Measurements from ENCODE around the gene DNAH6. TPM values are rescaled to one million over a fixed set of nuclear protein-coding genes. Genes with fewer than 3 reads are reported as not detected.
"Not testable (repeated sequence)": the region's sequence is repeated elsewhere in the genome, so short reads cannot be mapped to it uniquely, and the experiment has no call there.

DNAH6 gene
- total RNA-seq, 1 experiment from 2014 or later = 0.12 TPM

DNA sequence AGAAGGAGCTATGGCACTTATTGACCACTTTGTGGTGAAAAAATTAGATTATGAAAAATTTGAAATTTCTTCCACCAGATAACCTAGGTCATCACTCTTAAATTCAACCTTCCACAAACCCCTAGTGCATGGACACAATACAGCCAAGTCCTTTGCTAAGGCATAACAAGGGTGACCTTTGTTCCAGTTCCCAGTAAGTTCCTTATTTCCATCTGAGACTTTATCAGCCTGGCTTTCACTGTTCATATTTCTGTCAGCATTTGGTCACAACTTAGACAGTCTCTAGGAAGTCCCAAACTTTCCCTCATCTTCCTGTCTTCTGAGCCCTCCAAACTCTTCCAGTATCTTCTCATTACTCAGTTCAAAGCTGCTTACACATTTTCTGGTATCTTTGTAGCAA is 232.0 kb downstream of the DNAH6 start:
- DNase-seq (ENCODE audit: low read depth) = no peak

DNA sequence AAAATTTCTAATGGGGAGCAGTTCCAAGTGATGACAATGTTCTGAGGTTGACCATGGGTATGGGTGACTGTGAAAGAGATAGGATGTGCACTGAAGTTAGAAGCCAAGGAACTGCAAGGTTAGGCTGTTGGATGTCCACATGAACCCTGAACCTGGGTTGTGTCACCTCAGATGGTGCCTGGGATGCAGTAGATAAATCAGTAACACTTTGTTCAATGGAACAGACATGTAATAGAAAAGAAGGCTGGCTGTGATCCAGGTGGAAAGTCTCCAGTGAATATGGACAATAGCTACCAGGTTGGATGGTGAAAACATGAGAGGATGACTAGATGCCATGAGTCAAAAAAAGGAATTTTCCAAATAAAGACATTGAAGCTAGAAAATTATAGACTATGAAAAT is 233.1 kb downstream of the DNAH6 start:
- DNase-seq (ENCODE audit: low read depth) = no peak

GRCh38 chr2:84755096-84755495 is 238.8 kb downstream of the DNAH6 start:
- DNase-seq (ENCODE audit: low read depth) = no peak

DNA sequence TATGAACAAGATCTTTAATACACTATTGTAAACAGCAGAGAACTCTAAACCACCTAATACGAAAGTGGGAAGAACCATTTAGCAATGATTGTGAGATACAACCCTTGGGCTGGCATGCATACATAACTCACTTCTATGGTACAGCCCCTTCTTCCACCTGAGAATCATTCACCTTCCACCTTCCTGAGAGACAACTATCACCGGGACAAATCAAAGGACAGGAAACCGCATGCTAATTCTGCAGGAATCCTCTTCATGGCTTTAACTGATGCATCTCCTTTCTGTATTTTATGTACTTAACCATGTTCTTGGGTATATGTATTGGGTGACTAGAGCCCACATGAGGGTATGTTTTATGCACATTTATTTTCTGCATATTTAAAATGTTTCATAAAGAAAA is 241.3 kb downstream of the DNAH6 start:
- no peak for DNase-seq (ENCODE audit: low read depth)

DNA sequence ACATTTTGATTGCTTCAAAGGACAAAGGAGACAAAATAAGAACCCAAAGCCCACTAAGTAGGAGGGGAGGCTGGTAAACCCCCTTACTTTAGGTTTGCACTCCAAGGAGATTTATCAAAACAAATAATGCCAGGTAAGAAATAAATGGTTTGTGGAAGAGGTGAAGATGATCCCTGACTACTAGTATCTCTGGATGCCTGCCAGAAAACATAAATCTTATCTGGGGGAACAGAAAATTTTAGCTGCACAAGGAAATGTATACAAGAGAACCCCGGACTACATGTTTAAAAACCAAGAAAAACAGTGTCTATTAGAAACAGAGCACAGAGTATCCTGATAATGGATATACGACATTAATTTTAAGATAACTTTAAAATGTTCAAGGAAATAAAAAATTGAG is 250.5 kb downstream of the DNAH6 start:
- no peak for DNase-seq (ENCODE audit: low read depth)

GRCh38 chr2:84768840-84769239 is 252.5 kb downstream of the DNAH6 start:
- DNase-seq (ENCODE audit: low read depth) = no peak

GRCh38 chr2:84770280-84770679 is 254.0 kb downstream of the DNAH6 start:
- no peak for DNase-seq (ENCODE audit: low read depth)

DNA sequence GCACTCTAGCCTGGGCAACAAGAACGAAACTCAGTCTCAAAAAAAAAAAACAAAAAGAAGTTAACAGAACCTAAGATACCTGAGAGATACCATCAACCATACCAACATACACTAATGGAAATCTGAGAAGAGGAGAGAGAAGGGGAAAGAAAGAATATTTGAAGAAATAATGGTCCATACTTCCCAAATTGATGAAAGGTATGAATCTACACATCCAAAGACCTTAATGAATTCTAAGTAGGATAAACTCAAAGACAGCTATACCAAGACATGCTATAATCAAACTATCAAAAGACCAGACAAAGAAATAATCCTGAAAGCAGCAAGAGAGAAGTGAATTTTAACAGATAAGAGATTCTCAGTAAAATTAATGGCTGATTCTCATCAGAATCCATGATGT is 255.0 kb downstream of the DNAH6 start:
- DNase-seq (ENCODE audit: low read depth) = no peak

GRCh38 chr2:84773562-84773961 is 257.3 kb downstream of the DNAH6 start:
- DNase-seq (ENCODE audit: low read depth) = not testable (repeated sequence)

- peak; percentile 63 for DNase-seq (ENCODE audit: low read depth)
Observed at GRCh38 chr2:84776011-84776410, 259.7 kb downstream of the DNAH6 start.

DNA sequence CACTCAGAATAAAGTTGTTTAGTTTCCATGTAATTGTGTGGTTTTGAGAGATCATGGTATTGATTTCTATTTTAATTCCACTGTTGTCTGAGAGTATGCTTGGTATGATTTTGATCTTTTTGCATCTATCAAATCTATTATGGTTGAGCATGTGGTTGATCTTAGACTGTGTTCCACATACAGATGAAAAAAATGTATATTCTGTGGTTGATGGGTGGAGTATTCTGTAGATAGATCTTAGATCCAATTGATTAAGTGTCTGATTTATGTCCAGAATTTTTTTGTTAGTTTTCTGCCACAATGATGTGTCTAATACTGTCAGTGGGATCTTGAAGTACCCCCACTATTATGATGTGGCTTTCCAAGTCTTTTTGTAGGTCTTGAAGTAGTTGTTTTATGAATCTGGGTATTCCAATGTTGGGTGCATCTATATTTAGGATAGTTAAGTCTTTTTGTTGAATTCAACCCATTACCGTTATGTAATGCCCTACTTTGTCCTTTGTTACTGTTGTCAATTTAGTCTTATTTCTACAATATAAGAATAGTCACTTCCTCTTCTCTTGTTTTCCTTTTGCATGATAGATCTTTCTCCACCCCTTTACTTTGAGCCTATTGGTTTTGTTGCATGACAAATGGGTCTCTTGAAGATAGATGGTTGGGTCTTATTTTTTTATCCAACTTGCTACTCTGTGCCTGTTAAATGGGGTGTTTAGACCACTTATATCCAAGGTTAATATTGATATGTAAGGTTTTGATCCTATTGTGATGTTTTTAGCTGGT is 262.8 kb downstream of the DNAH6 start:
- no peak for DNase-seq (ENCODE audit: low read depth)

- no peak for DNase-seq (ENCODE audit: low read depth)
Observed at GRCh38 chr2:84779781-84780180, 263.5 kb downstream of the DNAH6 start.

- peak; percentile 31 for DNase-seq (ENCODE audit: low read depth)
Observed at GRCh38 chr2:84781942-84782716, 265.8 kb downstream of the DNAH6 start.

- no peak for DNase-seq (ENCODE audit: low read depth)
Observed at GRCh38 chr2:84782717-84783442, 266.6 kb downstream of the DNAH6 start.

DNA sequence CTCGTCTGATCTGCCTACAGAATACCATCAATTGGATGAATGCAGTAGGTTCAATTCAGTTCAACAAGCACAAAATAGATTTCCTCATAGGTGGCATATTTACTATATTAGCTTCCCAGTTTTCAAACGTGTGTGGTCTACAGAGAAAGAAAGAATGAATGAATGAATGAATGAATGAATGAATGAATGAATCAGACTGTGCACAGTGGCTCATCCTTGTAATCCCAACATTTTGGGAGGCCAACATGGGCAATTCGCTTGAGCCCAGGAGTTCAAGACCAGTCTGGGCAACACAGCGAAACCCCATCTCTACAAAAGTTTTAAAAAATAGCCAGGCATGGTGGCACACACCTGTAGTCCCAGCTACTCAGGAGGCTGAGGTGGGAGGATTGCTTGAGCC is 269.7 kb downstream of the DNAH6 start:
- DNase-seq (ENCODE audit: low read depth) = no peak

DNA sequence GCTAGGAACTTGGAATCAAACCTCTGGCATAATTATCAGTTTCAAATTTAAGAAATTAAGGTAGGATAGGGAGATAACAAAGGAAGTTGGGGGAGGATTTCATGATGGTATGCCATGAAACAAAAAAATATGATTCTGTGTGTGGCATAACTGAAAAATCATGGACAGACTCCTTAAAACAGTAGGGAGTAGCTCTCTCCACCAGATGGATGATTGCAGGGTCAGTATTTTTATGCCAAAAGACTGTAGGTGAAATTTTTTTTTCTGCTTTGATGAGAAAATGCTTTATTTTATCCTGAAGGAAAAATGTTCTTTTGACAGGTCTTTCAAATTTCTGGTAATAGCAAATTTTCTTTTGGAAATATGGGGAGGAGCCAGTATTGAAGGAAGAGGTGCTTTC is 270.3 kb downstream of the DNAH6 start:
- no peak for DNase-seq (ENCODE audit: low read depth)

DNA sequence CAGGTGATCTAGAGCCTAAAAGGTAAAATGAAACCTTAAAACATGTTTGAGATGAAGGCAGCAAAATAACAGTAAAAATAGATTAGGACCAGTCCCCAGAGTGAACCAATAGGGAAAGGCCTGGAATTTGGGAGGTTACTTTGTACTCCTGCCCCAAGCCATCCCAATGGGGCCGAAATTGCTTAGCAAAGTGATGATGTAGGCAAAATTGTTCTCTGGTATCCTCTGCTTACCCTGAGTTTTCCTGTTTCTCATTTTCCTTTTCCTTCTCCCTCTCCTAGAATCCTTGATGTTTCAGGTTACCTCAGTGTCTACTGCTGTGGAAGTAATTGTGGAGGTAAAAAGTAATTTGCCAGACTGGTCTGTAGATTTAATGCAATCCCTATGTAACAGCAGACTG is 271.7 kb downstream of the DNAH6 start:
- DNase-seq (ENCODE audit: low read depth) = no peak

DNA sequence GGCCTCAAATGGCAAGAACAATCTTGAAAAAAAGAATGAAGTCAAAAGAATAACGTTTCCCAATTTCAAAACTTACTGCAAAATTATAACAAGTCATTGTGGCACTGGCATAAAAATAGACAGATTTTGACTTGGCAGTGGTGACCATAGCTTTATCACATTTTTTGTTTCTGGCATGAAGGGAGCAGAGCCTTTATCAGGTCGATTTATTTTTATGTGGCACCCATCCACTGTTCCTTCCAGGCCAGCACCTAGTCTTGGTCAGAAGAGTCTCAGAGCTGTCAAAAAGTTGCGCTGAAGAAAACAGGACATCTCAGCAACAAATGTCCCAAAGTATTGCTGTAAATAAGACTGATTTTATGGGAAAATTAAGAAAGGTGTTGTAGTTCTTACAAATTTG is 272.2 kb downstream of the DNAH6 start:
- DNase-seq (ENCODE audit: low read depth) = no peak

DNA sequence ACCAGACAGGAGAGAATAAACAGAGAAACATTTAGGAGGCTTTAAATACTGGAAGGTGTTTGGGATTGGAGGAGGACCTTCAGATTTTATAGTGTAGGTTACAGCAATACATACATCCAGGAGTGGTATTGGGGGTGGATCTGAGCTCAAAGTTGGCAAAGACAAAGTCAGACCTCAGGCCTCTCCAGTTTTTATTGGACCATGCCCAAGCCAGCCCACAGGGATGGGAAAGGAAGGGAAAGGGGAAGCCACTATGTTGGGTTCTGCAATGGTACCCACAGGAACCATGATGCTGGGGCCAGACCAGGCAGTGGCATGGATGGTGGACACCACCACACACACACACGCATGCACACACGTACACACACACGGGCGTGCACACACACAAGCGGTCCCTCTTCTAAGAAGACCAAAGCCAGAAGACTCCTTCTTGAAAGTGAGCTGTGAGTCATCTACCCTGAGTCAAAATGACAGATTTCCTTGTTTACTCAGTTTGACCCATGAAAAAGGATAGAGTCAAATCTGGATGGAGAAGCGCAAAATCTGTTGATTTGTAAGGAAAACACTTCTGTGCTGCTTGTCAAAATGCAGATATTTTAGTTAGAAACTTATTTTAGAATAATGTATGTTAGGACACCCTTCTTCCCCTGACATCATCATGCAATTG is 276.7 kb downstream of the DNAH6 start:
- DNase-seq (ENCODE audit: low read depth) = peak; percentile 53

GRCh38 chr2:84793641-84794040 is 277.3 kb downstream of the DNAH6 start:
- DNase-seq (ENCODE audit: low read depth) = no peak

GRCh38 chr2:84796798-84797197 is 280.5 kb downstream of the DNAH6 start:
- no peak for DNase-seq (ENCODE audit: low read depth)

DNA sequence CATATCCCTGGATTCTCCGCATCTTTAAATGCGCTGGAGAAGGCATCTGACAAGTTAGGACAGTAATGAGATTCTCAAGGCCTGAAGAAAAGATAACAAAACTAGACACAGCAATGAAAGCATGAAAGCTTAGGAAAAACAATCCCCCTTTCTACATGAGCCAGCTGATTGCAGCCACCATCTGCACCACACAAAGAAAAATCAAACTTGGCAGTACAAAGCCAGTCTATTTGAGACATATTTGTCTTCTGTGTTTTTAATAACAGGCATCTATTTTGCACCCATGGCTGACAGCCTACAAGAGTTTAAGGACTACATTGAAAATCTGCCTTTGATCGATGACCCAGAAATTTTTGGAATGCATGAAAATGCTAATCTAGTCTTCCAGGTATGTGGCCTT is 281.0 kb downstream of the DNAH6 start:
- no peak for DNase-seq (ENCODE audit: low read depth)
